ENCODE results near the gene OLFML1. TPM values are rescaled to one million over a fixed set of nuclear protein-coding genes. Genes with fewer than 3 reads are reported as not detected.
A peak's percentile ranks its signal among the peaks of the same experiment; 100 is the strongest.

The OLFML1 gene
- total RNA-seq, 1 experiment from 2014 or later: not detected

DNA sequence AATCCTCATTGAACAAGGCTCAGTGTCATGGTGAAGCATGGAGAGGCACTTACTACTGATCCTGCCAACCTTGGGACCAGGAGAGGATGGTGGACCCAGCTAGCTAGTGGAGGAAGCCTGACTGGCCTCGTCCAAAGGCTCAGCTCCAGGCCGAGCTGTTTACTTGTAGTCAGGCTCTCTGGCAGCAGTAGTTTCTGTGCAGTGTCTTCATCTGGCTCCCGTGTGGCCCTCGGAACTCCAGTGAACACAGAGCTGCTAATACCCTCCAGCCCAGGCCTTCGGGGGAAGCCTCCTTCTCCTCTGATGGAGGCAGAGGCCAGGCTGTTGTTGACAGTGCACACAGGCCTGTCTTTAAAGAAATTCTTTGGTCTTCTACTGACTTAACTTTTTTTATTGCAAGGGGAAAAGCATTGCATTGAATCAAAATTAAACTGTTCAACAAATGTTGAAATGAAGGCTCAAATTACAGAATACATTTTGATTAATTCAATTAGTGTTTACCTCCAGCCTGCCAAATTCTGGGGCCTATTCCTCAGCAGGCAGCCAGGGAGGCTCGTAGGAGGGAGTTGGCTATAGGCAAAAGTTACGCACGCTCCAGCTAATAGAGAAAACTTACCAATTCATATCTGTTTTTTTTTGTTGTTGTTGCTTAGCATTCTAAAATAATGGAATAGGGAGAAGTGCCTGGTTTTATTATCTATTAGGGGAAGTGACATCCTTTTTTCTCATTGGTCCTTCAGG is 47.3 kb downstream of the OLFML1 start:
- no peaks in the 10 kb centered on the region for H3K9me3 ChIP-seq (ENCODE audit: low read length)
- peaks cover 36% of the 10 kb centered on the region for H3K4me1 ChIP-seq (ENCODE audit: low read length)
- peaks cover 8% of the 10 kb centered on the region for H4K20me1 ChIP-seq (ENCODE audit: insufficient read depth, low read depth, low read length)
- H3K9me2 ChIP-seq (replicated peaks; ENCODE audit: insufficient read depth, low read length): no peaks in the 10 kb centered on the region
- no peak overlapping the region for H3K4me2 ChIP-seq (ENCODE audit: low read depth, low read length, poor library complexity, severe bottlenecking)
- no peak for DNase-seq
- no peaks in the 10 kb centered on the region for H3K27me3 ChIP-seq (ENCODE audit: low read length)
- no peaks in the 10 kb centered on the region for H3K79me2 ChIP-seq (ENCODE audit: low read length)
- no peak overlapping the region for H3K9ac ChIP-seq (ENCODE audit: low read length)
- H3K36me3 ChIP-seq (ENCODE audit: insufficient read depth, low read length): no peaks in the 10 kb centered on the region
- no peak overlapping the region for H3K27ac ChIP-seq (ENCODE audit: low read length)
- no peak overlapping the region for H2AFZ ChIP-seq (ENCODE audit: low read length)
- H3K4me3 ChIP-seq (ENCODE audit: low read length): no peak overlapping the region

DNA sequence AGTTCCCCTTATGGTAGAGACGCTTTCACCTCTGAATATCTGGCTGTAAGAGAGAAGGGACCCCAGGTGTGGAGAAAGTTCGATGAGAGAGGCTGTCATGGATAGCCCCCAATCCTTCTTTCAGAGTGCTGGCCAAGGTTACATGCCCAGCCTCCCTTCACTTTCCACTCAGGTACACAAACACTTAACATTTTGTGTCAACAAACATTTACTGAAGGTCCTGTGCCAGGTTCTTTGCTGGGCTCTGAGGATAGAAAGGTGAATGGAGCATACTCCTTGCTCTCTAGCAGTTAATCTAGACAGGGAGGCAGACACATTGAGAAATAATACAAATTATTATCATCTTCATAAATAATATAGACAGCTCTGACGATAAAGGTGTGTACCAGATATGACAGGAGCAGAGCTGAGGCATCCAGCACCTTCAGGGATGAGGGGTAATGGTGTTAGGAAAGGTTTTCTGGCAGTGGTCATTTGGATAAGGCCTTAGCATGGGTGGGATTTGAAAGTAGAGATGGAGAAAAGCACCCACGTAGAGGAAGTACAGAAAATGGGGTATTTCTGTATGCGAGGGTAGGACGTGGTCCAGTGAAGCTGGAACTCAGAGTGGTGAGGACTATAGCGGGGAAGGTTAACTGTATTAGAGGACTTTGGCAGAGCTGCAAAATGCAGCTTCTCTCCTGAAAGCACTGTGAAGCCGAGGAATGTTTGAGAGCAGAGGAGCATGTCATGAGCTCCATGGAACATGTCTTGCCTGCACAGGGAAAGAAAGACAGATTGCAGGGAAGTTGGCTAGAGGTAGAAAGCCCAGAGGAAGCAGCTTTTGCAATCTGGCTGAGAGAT is 48.1 kb downstream of the OLFML1 start:
- H3K4me3 ChIP-seq (ENCODE audit: low read length): peak overlapping the region; percentile 34; the same call in 1 of the 2 replicates
- H3K4me2 ChIP-seq (ENCODE audit: low read depth, low read length, poor library complexity, severe bottlenecking): peak overlapping the region; percentile 62
- no peak for DNase-seq
- H3K4me1 ChIP-seq (ENCODE audit: low read length): peaks cover 28% of the 10 kb centered on the region
- H3K9me2 ChIP-seq (replicated peaks; ENCODE audit: insufficient read depth, low read length): no peaks in the 10 kb centered on the region
- no peaks in the 10 kb centered on the region for H3K36me3 ChIP-seq (ENCODE audit: insufficient read depth, low read length)
- peaks cover 13% of the 10 kb centered on the region for H4K20me1 ChIP-seq (ENCODE audit: insufficient read depth, low read depth, low read length)
- H3K9ac ChIP-seq (ENCODE audit: low read length): peak overlapping the region; percentile 34; the same call in 1 of the 2 replicates
- H2AFZ ChIP-seq (ENCODE audit: low read length): no peak overlapping the region
- H3K27me3 ChIP-seq (ENCODE audit: low read length): no peaks in the 10 kb centered on the region
- no peaks in the 10 kb centered on the region for H3K9me3 ChIP-seq (ENCODE audit: low read length)
- 0 out of 2 replicates have a peak overlapping the region, but pooled peaks have one; percentile 8 for H3K27ac ChIP-seq (ENCODE audit: low read length)
- no peaks in the 10 kb centered on the region for H3K79me2 ChIP-seq (ENCODE audit: low read length)

DNA sequence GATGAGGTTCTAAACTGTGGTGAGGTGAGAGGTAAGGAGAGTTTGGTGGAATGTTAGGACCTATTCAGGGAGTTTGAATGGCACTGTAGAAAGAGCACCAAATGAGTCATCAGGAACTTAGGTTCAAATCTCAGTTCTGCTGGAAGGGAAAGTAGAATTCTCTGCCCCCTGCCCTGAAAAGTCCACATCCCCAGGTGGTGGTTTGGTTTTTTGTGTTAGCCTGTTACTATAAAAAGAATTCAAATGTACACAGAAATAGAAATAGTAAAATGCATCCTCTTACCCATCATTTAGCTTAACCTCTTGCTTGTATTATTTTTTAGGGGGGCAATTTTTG is 48.7 kb downstream of the OLFML1 start:
- H3K9me2 ChIP-seq (replicated peaks; ENCODE audit: insufficient read depth, low read length): no peaks in the 10 kb centered on the region
- H4K20me1 ChIP-seq (ENCODE audit: insufficient read depth, low read depth, low read length): peaks cover 13% of the 10 kb centered on the region
- peaks cover 23% of the 10 kb centered on the region for H3K4me1 ChIP-seq (ENCODE audit: low read length)
- H3K9ac ChIP-seq (ENCODE audit: low read length): peak overlapping the region; percentile 34; the same call in 1 of the 2 replicates
- H3K9me3 ChIP-seq (ENCODE audit: low read length): no peaks in the 10 kb centered on the region
- peak overlapping the region; percentile 62 for H3K4me2 ChIP-seq (ENCODE audit: low read depth, low read length, poor library complexity, severe bottlenecking)
- peak overlapping the region; percentile 8; the same call in 1 of the 2 replicates for H3K27ac ChIP-seq (ENCODE audit: low read length)
- H2AFZ ChIP-seq (ENCODE audit: low read length): no peak overlapping the region
- H3K36me3 ChIP-seq (ENCODE audit: insufficient read depth, low read length): no peaks in the 10 kb centered on the region
- no peaks in the 10 kb centered on the region for H3K79me2 ChIP-seq (ENCODE audit: low read length)
- H3K4me3 ChIP-seq (ENCODE audit: low read length): peak overlapping the region; percentile 34
- no peaks in the 10 kb centered on the region for H3K27me3 ChIP-seq (ENCODE audit: low read length)
- DNase-seq: no peak

DNA sequence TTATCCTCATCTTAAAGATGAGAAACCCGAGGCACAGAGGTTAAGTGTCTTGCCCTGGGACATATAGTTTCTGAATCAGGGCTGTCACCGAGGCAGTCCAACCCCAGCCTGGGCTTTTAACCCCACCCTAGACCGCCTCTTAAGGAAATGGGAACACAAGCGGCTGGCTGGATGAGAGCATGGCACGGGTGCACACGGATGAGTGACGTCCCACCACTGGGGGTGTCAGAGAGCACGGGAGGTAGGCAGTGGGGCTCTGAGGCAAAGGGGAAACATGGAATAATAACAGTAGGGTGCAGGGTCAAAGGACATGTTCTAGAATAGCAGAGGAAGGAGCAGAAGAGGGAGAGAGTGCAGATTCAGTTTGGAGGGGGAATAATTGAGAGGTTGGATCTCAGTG is 50.8 kb downstream of the OLFML1 start:
- no peak for DNase-seq
- no peaks in the 10 kb centered on the region for H3K9me3 ChIP-seq (ENCODE audit: low read length)
- H3K27ac ChIP-seq (ENCODE audit: low read length): no peak overlapping the region
- no peak overlapping the region for H3K4me2 ChIP-seq (ENCODE audit: low read depth, low read length, poor library complexity, severe bottlenecking)
- no peaks in the 10 kb centered on the region for H3K27me3 ChIP-seq (ENCODE audit: low read length)
- no peaks in the 10 kb centered on the region for H3K36me3 ChIP-seq (ENCODE audit: insufficient read depth, low read length)
- H4K20me1 ChIP-seq (ENCODE audit: insufficient read depth, low read depth, low read length): peaks cover 29% of the 10 kb centered on the region
- H3K79me2 ChIP-seq (ENCODE audit: low read length): no peaks in the 10 kb centered on the region
- no peaks in the 10 kb centered on the region for H3K9me2 ChIP-seq (replicated peaks; ENCODE audit: insufficient read depth, low read length)
- no peak overlapping the region for H3K9ac ChIP-seq (ENCODE audit: low read length)
- H2AFZ ChIP-seq (ENCODE audit: low read length): no peak overlapping the region
- peaks cover 23% of the 10 kb centered on the region for H3K4me1 ChIP-seq (ENCODE audit: low read length)
- H3K4me3 ChIP-seq (ENCODE audit: low read length): no peak overlapping the region

DNA sequence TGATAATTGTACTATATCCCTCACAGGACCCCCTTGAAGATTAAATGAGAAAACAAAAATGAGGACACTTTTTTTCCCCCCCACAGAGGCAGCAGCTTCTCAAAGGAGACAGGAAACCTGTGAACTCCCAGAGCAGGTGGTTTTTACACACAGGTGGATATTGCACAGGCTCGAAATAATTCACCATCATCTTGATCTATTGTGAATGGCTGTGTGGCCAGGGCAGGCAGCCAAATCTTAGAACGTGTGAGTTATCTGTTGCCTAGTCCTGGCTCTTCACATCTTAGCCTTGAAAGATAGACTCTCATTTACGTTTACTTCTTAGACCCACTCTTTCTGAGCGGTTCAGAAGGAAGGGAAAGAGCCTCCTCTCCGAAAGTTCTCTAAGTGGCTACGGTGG is 52.0 kb downstream of the OLFML1 start:
- Histone ChIP-seq H3K27ac (ENCODE audit: low read length) (no peak overlapping the region), H4K20me1 (ENCODE audit: insufficient read depth, low read depth, low read length) (peaks cover 37% of the 10 kb centered on the region), H3K4me2 (ENCODE audit: low read depth, low read length, poor library complexity, severe bottlenecking) (no peak overlapping the region), H3K9ac (ENCODE audit: low read length) (no peak overlapping the region), H3K9me2 (replicated peaks; ENCODE audit: insufficient read depth, low read length) (no peaks in the 10 kb centered on the region), H3K9me3 (ENCODE audit: low read length) (no peaks in the 10 kb centered on the region), H3K36me3 (ENCODE audit: insufficient read depth, low read length) (no peaks in the 10 kb centered on the region), H3K4me1 (ENCODE audit: low read length) (peaks cover 23% of the 10 kb centered on the region), H3K27me3 (ENCODE audit: low read length) (no peaks in the 10 kb centered on the region), H3K4me3 (ENCODE audit: low read length) (no peak overlapping the region), H2AFZ (ENCODE audit: low read length) (no peak overlapping the region), H3K79me2 (ENCODE audit: low read length) (no peaks in the 10 kb centered on the region)
- DNase-seq: no peak

DNA sequence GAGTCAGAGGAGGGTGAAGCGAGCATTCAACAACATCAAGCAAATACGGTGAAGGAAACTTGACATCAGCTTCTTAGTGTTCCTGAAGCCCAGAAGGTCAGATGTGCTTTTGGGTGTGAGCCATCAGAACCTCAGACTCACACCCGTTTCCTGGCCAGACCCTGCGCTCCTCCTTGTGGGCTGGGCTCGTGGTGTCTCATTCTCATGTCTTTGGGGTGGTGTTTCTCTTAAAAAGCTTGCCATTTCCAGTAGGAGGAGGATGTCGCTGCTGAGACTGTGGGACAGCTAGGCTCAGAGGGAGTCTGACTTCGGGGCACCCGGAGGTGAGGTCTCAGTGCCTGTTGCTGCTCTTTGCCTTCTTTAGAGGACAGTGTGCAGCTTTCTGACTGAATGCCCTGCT is 52.7 kb downstream of the OLFML1 start:
- Histone ChIP-seq H3K4me2 (ENCODE audit: low read depth, low read length, poor library complexity, severe bottlenecking) (no peak overlapping the region), H3K36me3 (ENCODE audit: insufficient read depth, low read length) (no peaks in the 10 kb centered on the region), H3K4me3 (ENCODE audit: low read length) (no peak overlapping the region), H2AFZ (ENCODE audit: low read length) (no peak overlapping the region), H3K4me1 (ENCODE audit: low read length) (peaks cover 23% of the 10 kb centered on the region), H4K20me1 (ENCODE audit: insufficient read depth, low read depth, low read length) (peaks cover 40% of the 10 kb centered on the region; the same call in 1 of the 2 replicates), H3K27ac (ENCODE audit: low read length) (no peak overlapping the region), H3K9me2 (replicated peaks; ENCODE audit: insufficient read depth, low read length) (no peaks in the 10 kb centered on the region), H3K9me3 (ENCODE audit: low read length) (no peaks in the 10 kb centered on the region), H3K9ac (ENCODE audit: low read length) (no peak overlapping the region), H3K79me2 (ENCODE audit: low read length) (no peaks in the 10 kb centered on the region), H3K27me3 (ENCODE audit: low read length) (no peaks in the 10 kb centered on the region)
- DNase-seq: no peak

DNA sequence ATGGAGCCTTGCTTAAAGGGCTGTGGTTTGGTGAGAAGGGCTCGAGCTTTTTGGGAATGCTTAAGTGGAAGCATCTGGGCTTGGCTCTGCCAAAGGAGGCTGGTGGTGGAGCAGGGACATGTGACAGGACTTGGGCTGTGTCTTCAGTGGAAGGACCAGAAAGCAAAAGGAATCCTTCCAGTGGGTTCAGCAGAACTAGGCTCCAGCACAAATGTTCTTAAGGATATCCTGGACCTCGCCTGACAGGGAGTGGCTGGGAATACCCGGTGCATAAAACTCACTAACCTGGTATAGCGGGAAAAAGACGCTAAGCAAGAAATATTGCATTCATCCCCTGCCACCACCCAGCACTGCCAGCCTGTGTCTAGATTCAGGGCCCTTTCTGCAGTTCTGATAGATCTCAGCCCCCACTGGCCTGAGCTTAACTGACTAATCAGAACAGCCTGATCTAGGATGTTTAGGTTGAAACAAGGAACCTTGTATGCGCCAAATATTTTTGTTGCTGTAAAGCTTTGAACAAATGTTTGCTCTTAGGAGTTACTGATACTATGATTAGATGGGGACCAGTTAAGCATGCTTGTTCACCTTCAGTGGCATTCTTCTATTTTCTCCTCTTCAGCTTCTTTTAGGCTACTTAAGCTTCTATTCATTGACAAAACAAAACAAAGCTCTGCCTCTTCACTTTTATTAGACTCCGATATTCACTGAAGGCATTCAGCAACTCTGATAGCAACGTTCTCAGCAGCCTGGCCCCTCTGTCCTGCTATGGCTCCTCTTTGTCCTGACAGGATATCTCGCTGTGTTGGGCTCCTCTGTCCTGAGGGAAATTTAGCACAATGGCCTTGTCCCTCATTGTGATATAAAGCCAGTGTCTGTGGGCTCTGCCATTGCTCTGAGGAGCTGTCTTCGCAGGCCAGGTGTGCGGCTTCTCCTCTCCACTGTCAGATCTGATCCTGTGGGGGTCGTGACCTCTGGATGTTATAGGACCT is 53.5 kb downstream of the OLFML1 start:
- no peak for DNase-seq
- Histone ChIP-seq H3K4me1 (ENCODE audit: low read length) (peaks cover 16% of the 10 kb centered on the region), H4K20me1 (ENCODE audit: insufficient read depth, low read depth, low read length) (peaks cover 43% of the 10 kb centered on the region; the same call in 1 of the 2 replicates), H3K9ac (ENCODE audit: low read length) (no peak overlapping the region), H3K4me3 (ENCODE audit: low read length) (no peak overlapping the region), H2AFZ (ENCODE audit: low read length) (no peak overlapping the region), H3K27ac (ENCODE audit: low read length) (no peak overlapping the region), H3K9me3 (ENCODE audit: low read length) (no peaks in the 10 kb centered on the region), H3K36me3 (ENCODE audit: insufficient read depth, low read length) (no peaks in the 10 kb centered on the region), H3K4me2 (ENCODE audit: low read depth, low read length, poor library complexity, severe bottlenecking) (no peak overlapping the region), H3K79me2 (ENCODE audit: low read length) (no peaks in the 10 kb centered on the region), H3K27me3 (ENCODE audit: low read length) (no peaks in the 10 kb centered on the region), H3K9me2 (replicated peaks; ENCODE audit: insufficient read depth, low read length) (no peaks in the 10 kb centered on the region)
